ENCODE results near the gene SHTN1. TPM values are rescaled to one million over a fixed set of nuclear protein-coding genes. Genes with fewer than 3 reads are reported as not detected.

Gene SHTN1
- total RNA-seq, 2 donors from 2014 or later = 3.2 to 4.8 TPM

GRCh38 chr10:116838143-116838725 lies 166.8 kb downstream of the SHTN1 start:
- peak; percentile 21 for DNase-seq (ENCODE audit: low spot score)
- H3K36me3 ChIP-seq = no peaks in the 10 kb centered on the region
- no peaks in the 10 kb centered on the region for H3K9me3 ChIP-seq
- H3K4me3 ChIP-seq = no peak overlapping the region
- no peak for TF ChIP-seq CTCF (IDR thresholded peaks at IDR 0.05)
- no peaks in the 10 kb centered on the region for H3K4me1 ChIP-seq
- no peaks in the 10 kb centered on the region for H3K27me3 ChIP-seq
- H3K27ac ChIP-seq = no peak overlapping the region

- Histone ChIP-seq H3K27me3 (no peaks in the 10 kb centered on the region), H3K9me3 (no peaks in the 10 kb centered on the region), H3K36me3 (no peaks in the 10 kb centered on the region), H3K4me1 (peaks cover 0 to 8% of the 10 kb centered on the region in 2 donors), H3K27ac (no peak overlapping the region), H3K4me3 (no peak overlapping the region)
- peak in 1 of 2 donors; percentile 23 for TF ChIP-seq CTCF (IDR thresholded peaks at IDR 0.05)
- DNase-seq (ENCODE audit: low spot score) = peak; percentile 50
Observed at GRCh38 chr10:116836902-116837523, 168.0 kb downstream of the SHTN1 start.

GRCh38 chr10:116836083-116836482 lies 168.9 kb downstream of the SHTN1 start:
- Histone ChIP-seq H3K27ac (peak overlapping the region; percentile 23 to 41), H3K36me3 (no peaks in the 10 kb centered on the region), H3K27me3 (no peaks in the 10 kb centered on the region), H3K9me3 (no peaks in the 10 kb centered on the region), H3K4me1 (peaks cover 0 to 9% of the 10 kb centered on the region in 2 donors), H3K4me3 (no peak overlapping the region)
- DNase-seq (ENCODE audit: low spot score) = peak; percentile 34
- TF ChIP-seq CTCF (IDR thresholded peaks at IDR 0.05) = no peak

GRCh38 chr10:116835658-116836057 lies 169.3 kb downstream of the SHTN1 start:
- peaks cover 0 to 11% of the 10 kb centered on the region in 2 donors for H3K4me1 ChIP-seq
- no peak for TF ChIP-seq CTCF (IDR thresholded peaks at IDR 0.05)
- H3K27ac ChIP-seq = peak overlapping the region; percentile 23 to 41
- no peaks in the 10 kb centered on the region for H3K9me3 ChIP-seq
- no peaks in the 10 kb centered on the region for H3K27me3 ChIP-seq
- DNase-seq (ENCODE audit: low spot score) = peak; percentile 36
- no peak overlapping the region for H3K4me3 ChIP-seq
- H3K36me3 ChIP-seq = no peaks in the 10 kb centered on the region

- no peaks in the 10 kb centered on the region for H3K36me3 ChIP-seq
- no peak for TF ChIP-seq CTCF (IDR thresholded peaks at IDR 0.05)
- H3K27me3 ChIP-seq = no peaks in the 10 kb centered on the region
- H3K4me3 ChIP-seq = no peak overlapping the region
- DNase-seq (ENCODE audit: low spot score) = peak; percentile 38
- H3K27ac ChIP-seq = peak overlapping the region in 1 of 2 donors; percentile 61
- no peaks in the 10 kb centered on the region for H3K9me3 ChIP-seq
- H3K4me1 ChIP-seq = peaks cover 0 to 13% of the 10 kb centered on the region in 2 donors
Observed at GRCh38 chr10:116833986-116834985, 170.7 kb downstream of the SHTN1 start.

Measured in right atrium auricular region (tissue), 2 donors.